ENCODE results near the gene XPR1. TPM values are rescaled to one million over a fixed set of nuclear protein-coding genes. Genes with fewer than 3 reads are reported as not detected.

Gene XPR1
- total and polyA plus RNA-seq, 8 donors = 0.92 to 27.0 (median 4.5) TPM

GRCh38 chr1:180751921-180752320 lies 120.1 kb downstream of the XPR1 start:
- no peaks in the 10 kb centered on the region for H3K36me3 ChIP-seq
- no peaks in the 10 kb centered on the region for H3K9me3 ChIP-seq
- WGBS, 5 donors = 88 to 95% (median 95%) methylated on average over 2 of the region's 2 CpGs
- TF ChIP-seq POLR2AphosphoS5 (IDR thresholded peaks at IDR 0.05) (no peak), POLR2A (IDR thresholded peaks at IDR 0.05) (no peak), EP300 (IDR thresholded peaks at IDR 0.05) (no peak)
- TF ChIP-seq, protein P1, sequence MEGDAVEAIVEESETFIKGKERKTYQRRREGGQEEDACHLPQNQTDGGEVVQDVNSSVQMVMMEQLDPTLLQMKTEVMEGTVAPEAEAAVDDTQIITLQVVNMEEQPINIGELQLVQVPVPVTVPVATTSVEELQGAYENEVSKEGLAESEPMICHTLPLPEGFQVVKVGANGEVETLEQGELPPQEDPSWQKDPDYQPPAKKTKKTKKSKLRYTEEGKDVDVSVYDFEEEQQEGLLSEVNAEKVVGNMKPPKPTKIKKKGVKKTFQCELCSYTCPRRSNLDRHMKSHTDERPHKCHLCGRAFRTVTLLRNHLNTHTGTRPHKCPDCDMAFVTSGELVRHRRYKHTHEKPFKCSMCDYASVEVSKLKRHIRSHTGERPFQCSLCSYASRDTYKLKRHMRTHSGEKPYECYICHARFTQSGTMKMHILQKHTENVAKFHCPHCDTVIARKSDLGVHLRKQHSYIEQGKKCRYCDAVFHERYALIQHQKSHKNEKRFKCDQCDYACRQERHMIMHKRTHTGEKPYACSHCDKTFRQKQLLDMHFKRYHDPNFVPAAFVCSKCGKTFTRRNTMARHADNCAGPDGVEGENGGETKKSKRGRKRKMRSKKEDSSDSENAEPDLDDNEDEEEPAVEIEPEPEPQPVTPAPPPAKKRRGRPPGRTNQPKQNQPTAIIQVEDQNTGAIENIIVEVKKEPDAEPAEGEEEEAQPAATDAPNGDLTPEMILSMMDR (IDR thresholded peaks at IDR 0.05) = no peak
- no peaks in the 10 kb centered on the region for H3K27me3 ChIP-seq
- intact Hi-C loops (cut with DNase I; ENCODE audit: low total_unique reads) = no loop called here
- no peak for DNase-seq
- H3K27ac ChIP-seq = no peak overlapping the region
- H3K4me3 ChIP-seq = no peak overlapping the region
- H3K4me1 ChIP-seq = no peaks in the 10 kb centered on the region

GRCh38 chr1:180754453-180754852 lies 122.6 kb downstream of the XPR1 start:
- DNase-seq = no peak
- H3K27ac ChIP-seq = no peak overlapping the region
- H3K9me3 ChIP-seq = no peaks in the 10 kb centered on the region
- H3K27me3 ChIP-seq = no peaks in the 10 kb centered on the region
- no peaks in the 10 kb centered on the region for H3K36me3 ChIP-seq
- H3K4me3 ChIP-seq = no peak overlapping the region
- TF ChIP-seq EP300 (IDR thresholded peaks at IDR 0.05) (no peak), POLR2AphosphoS5 (IDR thresholded peaks at IDR 0.05) (no peak), POLR2A (IDR thresholded peaks at IDR 0.05) (no peak)
- TF ChIP-seq, protein P1 (IDR thresholded peaks at IDR 0.05) = no peak
- intact Hi-C loops (cut with DNase I; ENCODE audit: low total_unique reads) = no loop called here
- H3K4me1 ChIP-seq = no peaks in the 10 kb centered on the region
- 94 to 99% (median 98%) methylated on average over 7 of the region's 7 CpGs for WGBS, 5 donors

GRCh38 chr1:180757657-180758056 lies 125.8 kb downstream of the XPR1 start:
- TF ChIP-seq, protein P1 (IDR thresholded peaks at IDR 0.05) = no peak
- TF ChIP-seq POLR2AphosphoS5 (IDR thresholded peaks at IDR 0.05) = no peak
- TF ChIP-seq EP300 (IDR thresholded peaks at IDR 0.05) = no peak
- TF ChIP-seq POLR2A (IDR thresholded peaks at IDR 0.05) = no peak
- Histone ChIP-seq H3K27ac (no peak overlapping the region), H3K9me3 (no peaks in the 10 kb centered on the region), H3K4me1 (no peaks in the 10 kb centered on the region), H3K36me3 (no peaks in the 10 kb centered on the region), H3K4me3 (no peak overlapping the region), H3K27me3 (no peaks in the 10 kb centered on the region)
- DNase-seq = no peak
- WGBS, 5 donors = 91 to 100% (median 98%) methylated on average over 1 of the region's 1 CpG
- intact Hi-C loops (cut with DNase I; ENCODE audit: low total_unique reads) = no loop called here

- intact Hi-C loops (cut with DNase I; ENCODE audit: low total_unique reads) = no loop called here
- TF ChIP-seq POLR2AphosphoS5 (IDR thresholded peaks at IDR 0.05) (no peak), EP300 (IDR thresholded peaks at IDR 0.05) (no peak), POLR2A (IDR thresholded peaks at IDR 0.05) (no peak)
- TF ChIP-seq, protein P1 (IDR thresholded peaks at IDR 0.05) = no peak
- Histone ChIP-seq H3K4me1 (peaks cover 0 to 8% (median 0%) of the 10 kb centered on the region in 4 donors), H3K9me3 (no peaks in the 10 kb centered on the region), H3K36me3 (no peaks in the 10 kb centered on the region), H3K4me3 (no peak overlapping the region), H3K27me3 (no peaks in the 10 kb centered on the region), H3K27ac (no peak overlapping the region)
- DNase-seq = no peak
- 73 to 88% (median 76%) methylated on average over 5 of the region's 5 CpGs for WGBS, 5 donors
Observed at GRCh38 chr1:180762796-180763195, 131.0 kb downstream of the XPR1 start.
